ENCODE results near the gene INHBC.

Gene INHBC

GRCh38 chr12:57470286-57470969, 35.8 kb downstream of the INHBC start:
- Histone ChIP-seq H3K4me3 (ENCODE audit: low read depth, low read length) (no peak overlapping the region), H3K79me2 (no peaks in the 10 kb centered on the region), H3K36me3 (ENCODE audit: control insufficient read depth, insufficient read depth, low read length) (no peaks in the 10 kb centered on the region), H3K4me1 (peaks cover 7% of the 10 kb centered on the region), H3K4me2 (ENCODE audit: low read length) (no peak overlapping the region), H2AFZ (no peak overlapping the region), H3K9ac (no peak overlapping the region), H3K9me3 (ENCODE audit: control insufficient read depth, low read length) (no peaks in the 10 kb centered on the region), H3K27ac (no peak overlapping the region), H3K27me3 (ENCODE audit: control insufficient read depth, insufficient read depth, low read length) (peaks cover 4% of the 10 kb centered on the region)
- TF ChIP-seq CTCF (IDR thresholded peaks at IDR 0.05) = no peak

- Histone ChIP-seq H3K27ac (no peak overlapping the region), H3K4me2 (ENCODE audit: low read length) (no peak overlapping the region), H3K27me3 (ENCODE audit: control insufficient read depth, insufficient read depth, low read length) (peaks cover 5% of the 10 kb centered on the region), H2AFZ (no peak overlapping the region), H3K36me3 (ENCODE audit: control insufficient read depth, insufficient read depth, low read length) (no peaks in the 10 kb centered on the region), H3K9me3 (ENCODE audit: control insufficient read depth, low read length) (no peaks in the 10 kb centered on the region), H3K4me3 (ENCODE audit: low read depth, low read length) (no peak overlapping the region), H3K9ac (no peak overlapping the region), H3K79me2 (no peaks in the 10 kb centered on the region), H3K4me1 (peaks cover 11% of the 10 kb centered on the region)
- TF ChIP-seq CTCF (IDR thresholded peaks at IDR 0.05) = no peak
Measured at GRCh38 chr12:57470970-57471656, 36.5 kb downstream of the INHBC start.

GRCh38 chr12:57471661-57472060, 37.1 kb downstream of the INHBC start:
- Histone ChIP-seq H3K27ac (no peak overlapping the region), H3K9me3 (ENCODE audit: control insufficient read depth, low read length) (no peaks in the 10 kb centered on the region)

GRCh38 chr12:57472391-57472790, 37.8 kb downstream of the INHBC start:
- Histone ChIP-seq H3K79me2 (no peaks in the 10 kb centered on the region), H3K9me3 (ENCODE audit: control insufficient read depth, low read length) (no peaks in the 10 kb centered on the region), H3K9ac (no peak overlapping the region), H2AFZ (no peak overlapping the region), H3K4me2 (ENCODE audit: low read length) (no peak overlapping the region), H3K36me3 (ENCODE audit: control insufficient read depth, insufficient read depth, low read length) (no peaks in the 10 kb centered on the region), H3K4me1 (peaks cover 11% of the 10 kb centered on the region), H3K4me3 (ENCODE audit: low read depth, low read length) (no peak overlapping the region), H3K27ac (no peak overlapping the region), H3K27me3 (ENCODE audit: control insufficient read depth, insufficient read depth, low read length) (peaks cover 7% of the 10 kb centered on the region)
- no peak for TF ChIP-seq CTCF (IDR thresholded peaks at IDR 0.05)

More at GRCh38 chr12:57471661-57472060, 37.1 kb downstream of the INHBC start:
- Histone ChIP-seq H3K9ac (no peak overlapping the region), H3K4me3 (ENCODE audit: low read depth, low read length) (no peak overlapping the region), H3K36me3 (ENCODE audit: control insufficient read depth, insufficient read depth, low read length) (no peaks in the 10 kb centered on the region), H2AFZ (no peak overlapping the region), H3K79me2 (no peaks in the 10 kb centered on the region), H3K4me1 (peaks cover 11% of the 10 kb centered on the region), H3K4me2 (ENCODE audit: low read length) (no peak overlapping the region), H3K27me3 (ENCODE audit: control insufficient read depth, insufficient read depth, low read length) (peaks cover 7% of the 10 kb centered on the region)
- TF ChIP-seq CTCF (IDR thresholded peaks at IDR 0.05) = no peak
